Measurements from ENCODE around the gene KCNB1. TPM values are rescaled to one million over a fixed set of nuclear protein-coding genes. Genes with fewer than 3 reads are reported as not detected.

Gene KCNB1
- total RNA-seq, 1 experiment from 2014 or later = 0.09 TPM

GRCh38 chr20:49457444-49457843 lies 25.0 kb downstream of the KCNB1 start:
- ChIA-PET POLR2A (interaction anchor here (0.6 kb wide), 1 partner anchor 80 kb away, joined by 3 read pairs; no protein-coding TSS in a partner anchor), CTCF (interaction anchor here (0.9 kb wide), 1 partner anchor 52 kb away, joined by 3 read pairs; no protein-coding TSS in a partner anchor)
- no peak for TF ChIP-seq CTCF (IDR thresholded peaks at IDR 0.05; ENCODE audit: insufficient read depth in 1 of 2, low read depth in 1 of 2, low read length in 1 of 2, severe bottlenecking in 1 of 2, unreplicated experiment in 1 of 2)

GRCh38 chr20:49456646-49457045 lies 25.8 kb downstream of the KCNB1 start:
- POLR2A ChIA-PET = interaction anchor here (0.6 kb wide), 1 partner anchor 80 kb away, joined by 3 read pairs; no protein-coding TSS in a partner anchor
- peaks cover 49% of the 10 kb centered on the region for H3K27me3 Mint-ChIP-seq (ENCODE audit: insufficient read depth, unreplicated experiment)
- CTCF ChIA-PET = interaction anchor here (0.7 to 0.9 kb wide), 2 partner anchors 51 to 52 kb away, joined by 3 read pairs; no protein-coding TSS in a partner anchor
- no peak for DNase-seq
- H3K4me3 ChIP-seq (ENCODE audit: low read depth, low read length) = no peak overlapping the region
- no peaks in the 10 kb centered on the region for H3K9me3 Mint-ChIP-seq (ENCODE audit: unreplicated experiment)
- H3K9me3 ChIP-seq = no peaks in the 10 kb centered on the region
- no peaks in the 10 kb centered on the region for H3K4me1 ChIP-seq
- no TSS peak for BruUV-seq (replicated peaks)
- no peak for TF ChIP-seq CTCF (IDR thresholded peaks at IDR 0.05; ENCODE audit: insufficient read depth in 1 of 2, low read depth in 1 of 2, low read length in 1 of 2, severe bottlenecking in 1 of 2, unreplicated experiment in 1 of 2)
- H3K36me3 ChIP-seq (ENCODE audit: control insufficient read depth, insufficient read depth, low read length) = no peaks in the 10 kb centered on the region
- no peaks in the 10 kb centered on the region for H3K36me3 Mint-ChIP-seq (ENCODE audit: insufficient read depth, unreplicated experiment)
- no peak overlapping the region for H3K4me3 Mint-ChIP-seq (ENCODE audit: unreplicated experiment)
- H3K27ac Mint-ChIP-seq (ENCODE audit: unreplicated experiment) = no peak overlapping the region
- intact Hi-C loops (cut with micrococcal nuclease; ENCODE audit: unreplicated experiment) = no loop called here
- no peaks in the 10 kb centered on the region for H3K4me1 Mint-ChIP-seq (ENCODE audit: low read depth, unreplicated experiment)
- peaks cover 5% of the 10 kb centered on the region for H3K27me3 ChIP-seq (replicated peaks; ENCODE audit: control insufficient read depth, insufficient read depth, low read length)

More at GRCh38 chr20:49457444-49457843, 25.0 kb downstream of the KCNB1 start:
- H3K9me3 ChIP-seq = no peaks in the 10 kb centered on the region
- H3K36me3 ChIP-seq (ENCODE audit: control insufficient read depth, insufficient read depth, low read length) = no peaks in the 10 kb centered on the region
- BruUV-seq (replicated peaks) = no TSS peak
- peaks cover 52% of the 10 kb centered on the region for H3K27me3 Mint-ChIP-seq (ENCODE audit: insufficient read depth, unreplicated experiment)
- H3K4me1 ChIP-seq = no peaks in the 10 kb centered on the region
- no peaks in the 10 kb centered on the region for H3K9me3 Mint-ChIP-seq (ENCODE audit: unreplicated experiment)
- DNase-seq = no peak
- H3K36me3 Mint-ChIP-seq (ENCODE audit: insufficient read depth, unreplicated experiment) = no peaks in the 10 kb centered on the region
- H3K4me3 Mint-ChIP-seq (ENCODE audit: unreplicated experiment) = no peak overlapping the region
- no peak overlapping the region for H3K4me3 ChIP-seq (ENCODE audit: low read depth, low read length)
- intact Hi-C loops (cut with micrococcal nuclease; ENCODE audit: unreplicated experiment) = no loop called here
- peaks cover 5% of the 10 kb centered on the region for H3K27me3 ChIP-seq (replicated peaks; ENCODE audit: control insufficient read depth, insufficient read depth, low read length)
- no peaks in the 10 kb centered on the region for H3K4me1 Mint-ChIP-seq (ENCODE audit: low read depth, unreplicated experiment)
- H3K27ac Mint-ChIP-seq (ENCODE audit: unreplicated experiment) = no peak overlapping the region

- BruUV-seq (replicated peaks) = no TSS peak
- ChIA-PET CTCF (interaction anchor here (0.6 kb wide), 1 partner anchor 321 kb away, joined by 6 read pairs; no protein-coding TSS in a partner anchor), POLR2A (no interaction called here)
- Mint-ChIP-seq H3K4me1 (ENCODE audit: low read depth, unreplicated experiment) (no peaks in the 10 kb centered on the region), H3K4me3 (ENCODE audit: unreplicated experiment) (no peak overlapping the region), H3K9me3 (ENCODE audit: unreplicated experiment) (no peaks in the 10 kb centered on the region), H3K36me3 (ENCODE audit: insufficient read depth, unreplicated experiment) (no peaks in the 10 kb centered on the region), H3K27ac (ENCODE audit: unreplicated experiment) (no peak overlapping the region), H3K27me3 (ENCODE audit: insufficient read depth, unreplicated experiment) (peaks cover 40% of the 10 kb centered on the region)
- Histone ChIP-seq H3K27me3 (replicated peaks; ENCODE audit: control insufficient read depth, insufficient read depth, low read length) (peaks cover 3% of the 10 kb centered on the region), H3K36me3 (ENCODE audit: control insufficient read depth, insufficient read depth, low read length) (no peaks in the 10 kb centered on the region), H3K4me1 (no peaks in the 10 kb centered on the region), H3K4me3 (ENCODE audit: low read depth, low read length) (no peak overlapping the region), H3K9me3 (no peaks in the 10 kb centered on the region)
- intact Hi-C loops (cut with micrococcal nuclease; ENCODE audit: unreplicated experiment) = no loop called here
- TF ChIP-seq CTCF (IDR thresholded peaks at IDR 0.05; ENCODE audit: insufficient read depth in 1 of 2, low read depth in 1 of 2, low read length in 1 of 2, severe bottlenecking in 1 of 2, unreplicated experiment in 1 of 2) = no peak
- DNase-seq = no peak
Measured at GRCh38 chr20:49455691-49456090, 26.8 kb downstream of the KCNB1 start.

Measured in Caco-2 (cell line).